Tibial nerve (tissue), 4 donors: Measurements from ENCODE around the gene PKLR. TPM values are rescaled to one million over a fixed set of nuclear protein-coding genes. Genes with fewer than 3 reads are reported as not detected.
A peak's percentile ranks its signal among the peaks of the same experiment; 100 is the strongest.

ENCODE experiments used
- DNase-seq, 2 donors: peaks; one replicate each; pipeline ENCODE4 v3.0.0-alpha.2; 2019; ENCODE audit warnings: low spot score in 2 of 2
- H3K27ac ChIP-seq, 4 donors: fragments of 200-600 bp; sonication (generic) in 3 of 4; one replicate each; pipeline ENCODE4 v1.5.1; 2017 to 2019; ENCODE audit warnings: mild to moderate bottlenecking in 1 of 4
- H3K27me3 ChIP-seq, 2 donors: fragments of 200-600 bp; sonication (generic) in 1 of 2; one replicate each; pipeline versions ENCODE4 v1.5.1 to v1.6.0; 2017 to 2019
- H3K36me3 ChIP-seq, 3 donors: fragments of 200-600 bp; sonication (generic); one replicate each; pipeline ENCODE4 v1.5.1; 2018 to 2019
- H3K4me1 ChIP-seq, 4 donors: fragments of 200-600 bp; sonication (generic) in 3 of 4; one replicate each; pipeline ENCODE4 v1.5.1; 2017 to 2019
- H3K4me3 ChIP-seq, 4 donors: fragments of 200-600 bp; sonication (generic) in 3 of 4; one replicate each; pipeline ENCODE4 v1.5.1; 2017 to 2019; ENCODE audit warnings: mild to moderate bottlenecking in 1 of 4, moderate library complexity in 1 of 4
- H3K9me3 ChIP-seq, 4 donors: fragments of 200-600 bp; sonication (generic) in 3 of 4; one replicate each; pipeline ENCODE4 v1.5.1; 2017 to 2019
- EP300 ChIP-seq, 2 donors: sonication (generic); formaldehyde crosslinking; IDR thresholded peaks; one replicate each; pipeline ENCODE4 v1.6.1; 2017; ENCODE audit warnings: antibody characterized with exemption in 2 of 2, mild to moderate bottlenecking in 1 of 2
- POLR2A ChIP-seq, 2 donors: fragments of 450-650 bp; IDR thresholded peaks; one replicate each; pipeline ENCODE4 v1.6.1; 2017; ENCODE audit warnings: antibody characterized with exemption in 2 of 2, mild to moderate bottlenecking in 2 of 2, moderate library complexity in 2 of 2
- WGBS, 2 donors: methylation state at CpG; one replicate each; pipeline ENCODE4 v1.1.5; 2018; 5-methylcytosine and 5-hydroxymethylcytosine counted together
- total RNA-seq, 4 donors: library from RNA; depleted of rRNA; stranded (reverse); fragments of >200 nt; gene quantifications; one replicate each; pipeline ENCODE4 v1.1.0, GENCODE V29; 2016
- TF ChIP-seq, protein P1 (sequence below), 5 experiments: fragments of 200-600 bp in 3 of 5; fragments of 450-650 bp in 2 of 5; sonication (generic) in 3 of 5; IDR thresholded peaks; one replicate each; pipeline ENCODE4 v1.5.1; 2016 to 2019; ENCODE audit warnings: antibody characterized with exemption in 5 of 5, mild to moderate bottlenecking in 3 of 5, moderate library complexity in 2 of 5

Gene PKLR
- total RNA-seq, 4 donors from 2014 or later: 0.20 to 0.66 (median 0.21) TPM; not detected in 1

DNA sequence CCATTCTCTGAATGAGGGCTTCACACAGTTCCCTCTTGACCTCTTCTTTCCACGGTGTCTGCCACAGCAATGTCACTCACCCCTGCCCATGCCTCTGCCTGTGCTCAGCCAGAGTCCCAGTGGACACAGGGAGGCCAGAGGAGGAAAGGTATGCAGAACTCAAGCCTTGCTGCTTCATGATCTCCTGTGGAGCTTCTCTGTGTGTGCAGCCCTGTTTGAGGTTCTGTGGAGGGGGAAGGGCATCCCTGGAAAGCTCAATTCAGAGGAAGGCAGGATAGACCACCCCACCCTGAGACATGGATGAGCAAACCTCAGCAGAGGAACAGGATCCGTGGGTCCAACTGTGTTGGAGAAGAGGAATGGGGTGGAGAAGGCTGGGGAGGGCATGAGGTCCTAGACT is 22.0 kb downstream of the PKLR start:
- 63 to 70% methylated on average over 2 of the region's 2 CpGs for WGBS, 2 donors
- Histone ChIP-seq H3K36me3 (peaks cover 0 to 16% (median 0%) of the 10 kb centered on the region in 3 donors), H3K4me3 (no peak overlapping the region), H3K27me3 (no peaks in the 10 kb centered on the region), H3K4me1 (peaks cover 0 to 27% (median 14%) of the 10 kb centered on the region in 4 donors), H3K27ac (no peak overlapping the region), H3K9me3 (no peaks in the 10 kb centered on the region)
- DNase-seq: no peak
- TF ChIP-seq POLR2A (IDR thresholded peaks at IDR 0.05) (no peak), EP300 (IDR thresholded peaks at IDR 0.05) (no peak)
- TF ChIP-seq, protein P1, sequence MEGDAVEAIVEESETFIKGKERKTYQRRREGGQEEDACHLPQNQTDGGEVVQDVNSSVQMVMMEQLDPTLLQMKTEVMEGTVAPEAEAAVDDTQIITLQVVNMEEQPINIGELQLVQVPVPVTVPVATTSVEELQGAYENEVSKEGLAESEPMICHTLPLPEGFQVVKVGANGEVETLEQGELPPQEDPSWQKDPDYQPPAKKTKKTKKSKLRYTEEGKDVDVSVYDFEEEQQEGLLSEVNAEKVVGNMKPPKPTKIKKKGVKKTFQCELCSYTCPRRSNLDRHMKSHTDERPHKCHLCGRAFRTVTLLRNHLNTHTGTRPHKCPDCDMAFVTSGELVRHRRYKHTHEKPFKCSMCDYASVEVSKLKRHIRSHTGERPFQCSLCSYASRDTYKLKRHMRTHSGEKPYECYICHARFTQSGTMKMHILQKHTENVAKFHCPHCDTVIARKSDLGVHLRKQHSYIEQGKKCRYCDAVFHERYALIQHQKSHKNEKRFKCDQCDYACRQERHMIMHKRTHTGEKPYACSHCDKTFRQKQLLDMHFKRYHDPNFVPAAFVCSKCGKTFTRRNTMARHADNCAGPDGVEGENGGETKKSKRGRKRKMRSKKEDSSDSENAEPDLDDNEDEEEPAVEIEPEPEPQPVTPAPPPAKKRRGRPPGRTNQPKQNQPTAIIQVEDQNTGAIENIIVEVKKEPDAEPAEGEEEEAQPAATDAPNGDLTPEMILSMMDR (IDR thresholded peaks at IDR 0.05): no peak

DNA sequence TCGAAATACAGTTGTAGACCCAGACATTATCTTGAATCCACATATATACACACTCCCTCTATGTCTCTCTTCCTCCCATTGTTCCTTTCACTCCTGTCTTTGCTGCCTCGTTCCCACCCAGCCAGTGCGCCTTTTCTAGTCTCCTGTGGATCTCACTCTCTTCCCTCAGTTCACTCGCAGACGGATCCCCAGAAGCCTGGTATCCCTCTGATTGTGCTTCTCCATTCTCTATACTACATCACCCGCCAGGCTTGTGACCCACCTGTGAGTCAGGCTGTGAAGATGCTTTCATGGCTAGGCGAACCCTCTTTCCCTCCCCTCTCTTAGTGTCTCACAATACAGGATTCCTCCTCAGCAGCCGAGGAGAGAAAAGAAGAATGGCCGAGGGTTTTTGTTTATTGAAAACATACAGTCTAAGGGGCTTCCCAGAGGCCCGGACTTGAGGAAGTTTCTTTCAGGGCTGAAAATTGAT is 22.5 kb downstream of the PKLR start:
- H3K9me3 ChIP-seq: no peaks in the 10 kb centered on the region
- DNase-seq: no peak
- H3K36me3 ChIP-seq: peaks cover 0 to 11% (median 0%) of the 10 kb centered on the region in 3 donors
- TF ChIP-seq EP300 (IDR thresholded peaks at IDR 0.05): no peak
- no peak for TF ChIP-seq POLR2A (IDR thresholded peaks at IDR 0.05)
- TF ChIP-seq, protein P1 (IDR thresholded peaks at IDR 0.05): no peak
- H3K27ac ChIP-seq: no peak overlapping the region
- WGBS, 2 donors: 54 to 59% methylated on average over 10 of the region's 10 CpGs
- no peak overlapping the region for H3K4me3 ChIP-seq
- no peaks in the 10 kb centered on the region for H3K27me3 ChIP-seq
- peaks cover 0 to 31% (median 16%) of the 10 kb centered on the region in 4 donors for H3K4me1 ChIP-seq

DNA sequence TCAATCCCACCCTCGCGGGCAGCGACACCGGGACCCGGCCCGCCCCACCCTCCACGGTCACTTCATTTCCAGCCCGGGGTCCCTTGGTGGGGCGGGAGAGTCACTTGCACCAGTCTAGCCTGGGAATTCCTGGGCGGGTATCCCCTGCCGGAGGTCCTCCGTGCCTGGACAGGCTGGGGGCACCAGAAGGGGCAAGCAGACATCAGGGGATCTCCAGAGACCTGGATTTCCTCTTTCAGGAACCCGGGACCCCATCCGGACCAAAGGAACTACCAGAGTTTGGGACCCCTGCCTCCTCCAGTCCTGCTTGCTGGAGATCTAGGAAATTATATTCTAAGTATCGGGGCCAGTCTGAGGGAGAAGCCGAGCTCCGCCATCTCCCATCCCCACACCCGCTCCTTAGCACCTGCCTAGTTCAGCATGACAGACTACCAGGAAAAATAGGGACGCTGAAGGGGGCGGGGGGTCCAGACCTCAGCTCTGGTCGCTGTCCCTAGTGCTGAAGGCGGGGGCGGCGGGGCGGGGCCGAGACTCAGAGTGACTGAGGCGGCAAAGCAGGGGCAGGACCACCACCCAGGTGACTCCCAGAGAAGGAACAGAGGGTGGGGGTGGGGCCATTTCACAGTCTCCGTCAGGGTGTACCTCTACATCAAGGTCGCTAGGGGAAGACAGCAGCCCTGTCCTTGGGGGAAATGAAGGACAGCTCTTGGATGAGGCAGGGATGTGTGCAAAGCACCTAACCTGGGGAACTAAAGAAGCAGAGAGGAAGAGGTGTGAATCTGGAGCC is 23.1 kb downstream of the PKLR start:
- H3K4me3 ChIP-seq: peak overlapping the region; percentile 43 to 89 (median 78)
- peak overlapping the region in 3 of 4 donors; percentile 72 to 86 (median 78) for H3K27ac ChIP-seq
- TF ChIP-seq EP300 (IDR thresholded peaks at IDR 0.05) (no peak), POLR2A (IDR thresholded peaks at IDR 0.05) (no peak)
- TF ChIP-seq, protein P1 (IDR thresholded peaks at IDR 0.05): no peak
- H3K27me3 ChIP-seq: no peaks in the 10 kb centered on the region
- no peaks in the 10 kb centered on the region for H3K9me3 ChIP-seq
- peaks cover 0 to 33% (median 16%) of the 10 kb centered on the region in 4 donors for H3K4me1 ChIP-seq
- H3K36me3 ChIP-seq: peaks cover 0 to 7% (median 0%) of the 10 kb centered on the region in 3 donors
- WGBS, 2 donors: 1 to 3% methylated on average over 18 to 27 of the region's 29 CpGs
- peak in 1 of 2 donors; percentile 53 for DNase-seq

DNA sequence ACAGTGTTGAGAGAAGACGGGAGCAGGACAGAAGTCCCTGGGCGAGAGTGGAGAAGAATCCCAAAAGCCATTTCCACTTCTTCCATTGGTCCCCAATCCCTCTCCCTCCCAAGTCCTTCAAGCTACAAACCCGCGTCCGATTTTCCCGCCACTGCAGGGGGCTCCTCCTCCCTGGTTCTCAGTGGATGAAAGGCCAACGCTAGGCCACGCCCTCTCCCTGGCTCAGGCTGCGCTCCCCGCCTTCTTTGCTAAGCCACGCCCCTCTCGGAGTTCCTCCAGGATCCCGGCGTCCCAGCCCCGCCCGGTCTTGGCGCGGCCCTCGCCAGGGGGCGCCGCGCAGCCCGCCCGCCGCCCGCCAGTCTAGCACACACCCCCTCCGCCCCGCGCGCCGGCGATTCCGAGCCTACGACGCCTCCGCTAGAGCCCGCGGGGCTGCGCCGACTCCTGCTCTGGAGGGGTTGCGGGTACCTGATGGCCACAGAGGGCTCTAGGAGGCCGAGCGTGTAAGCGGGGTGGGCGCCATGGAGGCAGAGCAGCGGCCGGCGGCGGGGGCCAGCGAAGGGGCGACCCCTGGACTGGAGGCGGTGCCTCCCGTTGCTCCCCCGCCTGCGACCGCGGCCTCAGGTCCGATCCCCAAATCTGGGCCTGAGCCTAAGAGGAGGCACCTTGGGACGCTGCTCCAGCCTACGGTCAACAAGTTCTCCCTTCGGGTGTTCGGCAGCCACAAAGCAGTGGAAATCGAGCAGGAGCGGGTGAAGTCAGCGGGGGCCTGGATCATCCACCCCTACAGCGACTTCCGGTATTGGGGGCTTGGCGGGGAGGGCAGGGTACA is 24.0 kb downstream of the PKLR start, which contains the start of gene HCN3:
Gene HCN3 (plus strand): TSS at position 394 of the 832 bp plus-strand sequence. CDS start 128 bp downstream, at position 522.
- peak; percentile 96 to 98 for DNase-seq
- WGBS, 2 donors: 1 to 3% methylated on average over 41 to 55 of the region's 68 CpGs
- H3K27ac ChIP-seq: peak within 1 kb of the TSS in 3 of 4 donors; percentile 72 to 86 (median 78)

More for the DNA sequence above, 24.0 kb downstream of the PKLR start, which contains the start of gene HCN3:
- Histone ChIP-seq H3K4me1 (peaks cover 0 to 38% (median 20%) of the 10 kb centered on the region in 4 donors), H3K36me3 (no peaks in the 10 kb centered on the region), H3K4me3 (peak within 1 kb of the TSS; percentile 43 to 89 (median 78)), H3K27me3 (no peaks in the 10 kb centered on the region), H3K9me3 (no peaks in the 10 kb centered on the region)
- peak in 1 of 2 donors; percentile 28 for TF ChIP-seq EP300 (IDR thresholded peaks at IDR 0.05)
- TF ChIP-seq POLR2A (IDR thresholded peaks at IDR 0.05): no peak
- TF ChIP-seq, protein P1 (IDR thresholded peaks at IDR 0.05): peak; percentile 81 to 94 (median 85)
